ENCODE data around the gene THSD7A.

GRCh38 chr7:11449316-11449715 is 382.7 kb downstream of the THSD7A start:
- TF ChIP-seq POLR2AphosphoS5 (IDR thresholded peaks at IDR 0.05; ENCODE audit: low read depth, low read length) = no peak
- TF ChIP-seq POLR2A (IDR thresholded peaks at IDR 0.05; ENCODE audit: low read depth, low read length) = no peak
- TF ChIP-seq TAF1 (IDR thresholded peaks at IDR 0.05; ENCODE audit: low read depth, low read length) = no peak
- TF ChIP-seq PAX5 (IDR thresholded peaks at IDR 0.05; ENCODE audit: insufficient read depth, low read length, severe bottlenecking) = no peak

All from GM12891 (cell line).